IMR-90 (cell line): Measurements from ENCODE around the gene NSUN6. TPM values are rescaled to one million over a fixed set of nuclear protein-coding genes. Genes with fewer than 3 reads are reported as not detected.

ENCODE experiments used
- ATAC-seq: fragments of 200-7000 bp; cut with Tn5 transposase; 2 replicates; pipeline ENCODE4 v1.9.1; 2020; ENCODE audit warnings: low read depth, mild to moderate bottlenecking, moderate library complexity
- BruUV-seq: library from RNA; stranded (reverse); fragments of 400-500 nt; replicated peaks from 2 replicates; lab custom pipeline; 2021; lab: Mats Ljungman, UMichigan
- CTCF ChIA-PET: fragments of 300-600 bp; formaldehyde crosslinking; extraction: SDS; loops from one replicate; lab custom pipeline; 2021; ENCODE audit warnings: antibody characterized with exemption; lab: Yijun Ruan, JAX
- POLR2A ChIA-PET: fragments of 300-600 bp; sonication (Branson Sonifier 250); formaldehyde crosslinking; loops from one replicate; lab custom pipeline; 2022; ENCODE audit warnings: antibody characterized with exemption; ENCODE audit not compliant: unreplicated experiment; lab: Charles Lee
- DNase-seq: peaks from one replicate; pipeline ENCODE4 v3.0.0; 2013
- H2AFZ ChIP-seq: replicated peaks from 2 replicates; pipeline ENCODE3; 2013; ENCODE audit warnings: low read length, mild to moderate bottlenecking; ENCODE audit not compliant: poor library complexity
- H2AK5ac ChIP-seq: 2 replicates; pipeline ENCODE4 v1.6.1; 2013; ENCODE audit warnings: low read depth, low read length, inconsistent platforms
- H2AK9ac ChIP-seq: replicated peaks from 2 replicates; pipeline ENCODE3; 2013; ENCODE audit warnings: mild to moderate bottlenecking, low read depth, low read length, moderate library complexity; ENCODE audit not compliant: poor library complexity
- H2BK120ac ChIP-seq: 2 replicates; pipeline ENCODE4 v1.6.1; 2013; ENCODE audit warnings: low read depth, low read length, inconsistent platforms
- H2BK15ac ChIP-seq: 3 replicates; pipeline ENCODE4 v1.6.1; 2013; ENCODE audit warnings: low read depth, low read length, inconsistent platforms
- H2BK20ac ChIP-seq: 2 replicates; pipeline ENCODE4 v1.6.1; 2013; ENCODE audit warnings: low read depth, mild to moderate bottlenecking, inconsistent platforms, low read length, moderate library complexity
- H2BK5ac ChIP-seq: 2 replicates; pipeline ENCODE4 v1.6.1; 2013; ENCODE audit warnings: mild to moderate bottlenecking, low read depth, low read length, inconsistent platforms; ENCODE audit not compliant: poor library complexity, severe bottlenecking
- H3K14ac ChIP-seq: replicated peaks from 2 replicates; pipeline ENCODE4 v1.6.1; 2013; ENCODE audit warnings: low read depth, low read length, inconsistent platforms
- H3K18ac ChIP-seq: 2 replicates; pipeline ENCODE4 v1.6.1; 2013; ENCODE audit warnings: low read depth, low read length, control low read depth
- H3K23ac ChIP-seq: 2 replicates; pipeline ENCODE4 v1.6.1; 2013; ENCODE audit warnings: low read depth, low read length, inconsistent platforms
- H3K27ac ChIP-seq: 2 replicates; pipeline ENCODE4 v1.5.1; 2013; ENCODE audit warnings: mild to moderate bottlenecking, control low read depth, low read length; ENCODE audit not compliant: insufficient read depth
- H3K27me3 ChIP-seq: 2 replicates; pipeline ENCODE4 v1.6.1; 2013; ENCODE audit warnings: low read length; ENCODE audit not compliant: control insufficient read depth, insufficient read depth
- H3K36me3 ChIP-seq: 2 replicates; pipeline ENCODE4 v1.6.1; 2013; ENCODE audit warnings: low read length, mixed read lengths; ENCODE audit not compliant: control insufficient read depth, insufficient read depth
- H3K4ac ChIP-seq: 2 replicates; pipeline ENCODE4 v1.6.1; 2013; ENCODE audit warnings: low read depth, low read length, inconsistent platforms
- H3K4me1 ChIP-seq: 2 replicates; pipeline ENCODE4 v1.6.1; 2013; ENCODE audit warnings: low read length, mixed read lengths; ENCODE audit not compliant: control insufficient read depth, insufficient read depth
- H3K4me2 ChIP-seq: 2 replicates; pipeline ENCODE4 v1.6.1; 2013; ENCODE audit warnings: low read depth, mild to moderate bottlenecking, control low read depth, low read length, moderate library complexity
- H3K4me3 ChIP-seq: 2 replicates; pipeline ENCODE4 v1.5.1; 2013; ENCODE audit warnings: low read depth, mild to moderate bottlenecking, control low read depth, low read length, moderate library complexity; ENCODE audit not compliant: insufficient read depth
- H3K56ac ChIP-seq: 2 replicates; pipeline ENCODE4 v1.6.1; 2013; ENCODE audit warnings: low read length, inconsistent platforms; ENCODE audit not compliant: insufficient read depth; ENCODE audit errors: extremely low read depth
- H3K79me1 ChIP-seq, 2 experiments: 2 replicates each; pipeline ENCODE4 v1.6.1; 2013; ENCODE audit warnings: low read length in 2 of 2, inconsistent platforms in 1 of 2, low read depth in 1 of 2
- H3K9ac ChIP-seq: 2 replicates; pipeline ENCODE4 v1.6.1; 2013; ENCODE audit warnings: low read depth, low read length, control low read depth
- H3K9me1 ChIP-seq: 2 replicates; pipeline ENCODE4 v1.6.1; 2013; ENCODE audit warnings: low read length, inconsistent platforms; ENCODE audit not compliant: insufficient read depth
- H3K9me3 ChIP-seq: 2 replicates; pipeline ENCODE4 v1.6.1; 2013; ENCODE audit warnings: low read length; ENCODE audit not compliant: control insufficient read depth, insufficient read depth
- H4K20me1 ChIP-seq: 2 replicates; pipeline ENCODE4 v1.6.1; 2013; ENCODE audit warnings: low read length, inconsistent platforms; ENCODE audit not compliant: insufficient read depth
- H4K5ac ChIP-seq: 2 replicates; pipeline ENCODE4 v1.6.1; 2013; ENCODE audit warnings: mild to moderate bottlenecking, low read depth, low read length, control low read depth
- H4K8ac ChIP-seq, 2 experiments: 2 replicates each; pipeline ENCODE4 v1.6.1; 2013; ENCODE audit warnings: low read depth in 2 of 2, low read length in 2 of 2, control low read depth in 1 of 2, inconsistent platforms in 1 of 2
- H4K91ac ChIP-seq: 2 replicates; pipeline ENCODE4 v1.6.1; 2013; ENCODE audit warnings: low read depth, low read length, inconsistent platforms; ENCODE audit not compliant: insufficient read depth
- BHLHE40 ChIP-seq: fragments of 150-350 bp; IDR thresholded peaks from 2 replicates; pipeline ENCODE4 v1.6.1; 2016; ENCODE audit warnings: mild to moderate bottlenecking, low read depth, low read length
- CHD1 ChIP-seq: IDR thresholded peaks from 2 replicates; pipeline ENCODE4 v1.6.1; 2012; ENCODE audit warnings: low read depth, low read length, improper control_type of control experiment
- FOS ChIP-seq: fragments of 150-350 bp; IDR thresholded peaks from 2 replicates; pipeline ENCODE4 v1.6.1; 2016; ENCODE audit warnings: low read depth, low read length
- MAFK ChIP-seq: IDR thresholded peaks from 2 replicates; pipeline ENCODE4 v1.6.1; 2012; ENCODE audit warnings: low read depth, low read length, improper control_type of control experiment
- MAZ ChIP-seq: IDR thresholded peaks from 2 replicates; pipeline ENCODE4 v1.6.1; 2012; ENCODE audit warnings: low read depth, mild to moderate bottlenecking, low read length, improper control_type of control experiment, moderate library complexity, borderline replicate concordance
- MXI1 ChIP-seq: IDR thresholded peaks from 2 replicates; pipeline ENCODE4 v1.6.1; 2012; ENCODE audit warnings: low read depth, mild to moderate bottlenecking, low read length, moderate library complexity, borderline replicate concordance
- NFE2L2 ChIP-seq: fragments of 150-350 bp; IDR thresholded peaks from 2 replicates; pipeline ENCODE4 v1.6.1; 2016; ENCODE audit warnings: low read depth, mild to moderate bottlenecking, low read length
- POLR2A ChIP-seq: IDR thresholded peaks from 2 replicates; pipeline ENCODE4 v1.6.1; 2012; ENCODE audit warnings: mild to moderate bottlenecking, low read depth, low read length
- RAD21 ChIP-seq: IDR thresholded peaks from 2 replicates; pipeline ENCODE4 v1.6.1; 2012; ENCODE audit warnings: low read length, improper control_type of control experiment
- RCOR1 ChIP-seq: IDR thresholded peaks from 2 replicates; pipeline ENCODE4 v1.6.1; 2012; ENCODE audit warnings: mild to moderate bottlenecking, low read length, improper control_type of control experiment; ENCODE audit not compliant: insufficient replicate concordance
- SMC3 ChIP-seq: fragments of 150-350 bp; IDR thresholded peaks from 2 replicates; pipeline ENCODE4 v1.6.1; 2016; ENCODE audit warnings: low read depth, mild to moderate bottlenecking, antibody characterized with exemption, low read length, moderate library complexity
- dilution Hi-C: fragments of 300-500 bp; cut with HindIII; formaldehyde crosslinking; loops from one replicate; pipeline ENCODE4 v1.14.3; 2018; ENCODE audit warnings: low sequenced_read_pairs; ENCODE audit not compliant: unreplicated experiment
- in situ Hi-C: fragments of 300-500 bp; cut with MboI; formaldehyde crosslinking; loops from 3 replicates; pipeline ENCODE4 v1.14.3; 2019; ENCODE audit warnings: low sequenced_read_pairs, inconsistent platforms, mixed read lengths
- intact Hi-C: fragments of 100-400 bp; cut with micrococcal nuclease; formaldehyde crosslinking; loops from 2 replicates; pipeline ENCODE4 v1.10.0; 2022
- polyA plus RNA-seq, 3 experiments: library from polyadenylated mRNA; depleted of rRNA; stranded (reverse); fragments of >200 nt; gene quantifications; 2 replicates each; pipeline ENCODE4 v1.2.3, GENCODE V29; 2012; ENCODE audit warnings: low replicate concordance in 1 of 3
- total RNA-seq: library from RNA; depleted of rRNA; stranded (reverse); fragments of >200 nt; gene quantifications from 2 replicates; pipeline ENCODE4 v1.2.3, GENCODE V29; 2012
- TF ChIP-seq, protein P1 (sequence below): fragments of 150-350 bp; IDR thresholded peaks from 2 replicates; pipeline ENCODE4 v1.6.1; 2016; ENCODE audit warnings: low read depth, mild to moderate bottlenecking, low read length, moderate library complexity, borderline replicate concordance
- TF ChIP-seq, protein P2 (sequence below): conservative IDR thresholded peaks from 2 replicates; pipeline ENCODE4 v1.5.1; 2012; ENCODE audit warnings: mild to moderate bottlenecking, low read depth, low read length, improper control_type of control experiment

NSUN6 gene
- total and polyA plus RNA-seq, 2 of the 4 experiments (the other 2 are of a cell fraction): 4.6 to 11.5 TPM

DNA sequence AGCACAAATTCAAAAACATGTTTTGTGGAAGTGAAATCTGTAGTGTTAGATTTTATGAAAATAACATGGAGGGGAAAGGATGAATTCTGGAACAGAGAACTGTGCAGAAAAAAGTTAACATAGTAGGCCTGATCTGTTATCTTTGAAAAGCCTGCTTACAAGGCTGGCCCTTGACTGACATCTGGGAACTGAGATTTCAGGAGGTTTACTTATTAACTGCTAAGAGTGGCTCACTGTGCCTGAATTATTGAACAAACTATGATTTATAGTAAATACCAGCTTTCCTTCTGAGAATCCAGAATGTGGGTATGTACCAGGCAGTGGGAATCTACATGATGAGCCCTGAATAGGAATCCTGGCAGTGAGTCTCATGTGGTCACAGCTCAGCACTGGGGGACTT, 30.5 kb downstream of the NSUN6 start:
- POLR2A ChIA-PET: no interaction called here

More for the DNA sequence above, 30.5 kb downstream of the NSUN6 start:
- Histone ChIP-seq H3K4me2 (no peak overlapping the region), H2BK120ac (no peak overlapping the region), H2BK20ac (no peak overlapping the region), H3K23ac (no peak overlapping the region), H3K9me1 (peaks cover 4% of the 10 kb centered on the region; the same call in 1 of the 2 replicates), H4K8ac (no peak overlapping the region), H3K4ac (no peak overlapping the region), H2AK9ac (no peak overlapping the region), H3K27me3 (no peaks in the 10 kb centered on the region), H4K20me1 (no peaks in the 10 kb centered on the region), H3K79me1 (0 out of 4 replicates have a peak, but pooled peaks cover 0 to 3% of the 10 kb centered on the region in 2 experiments), H3K36me3 (peaks cover 3% of the 10 kb centered on the region; the same call in 1 of the 2 replicates), H3K18ac (no peak overlapping the region), H3K14ac (no peak overlapping the region), H3K4me3 (no peak overlapping the region), H2AFZ (no peak overlapping the region), H3K4me1 (peaks cover 1% of the 10 kb centered on the region; the same call in 1 of the 2 replicates), H3K9ac (no peak overlapping the region), H4K91ac (no peak overlapping the region), H3K27ac (no peak overlapping the region), H2AK5ac (no peak overlapping the region), H4K5ac (no peak overlapping the region), H2BK5ac (no peak overlapping the region), H2BK15ac (no peak overlapping the region), H3K9me3 (no peaks in the 10 kb centered on the region), H3K56ac (no peak overlapping the region)
- CTCF ChIA-PET: no interaction called here
- BruUV-seq: no TSS peak
- intact Hi-C loops: no loop called here
- in situ Hi-C loops: no loop called here
- TF ChIP-seq FOS (no peak), RAD21 (no peak), SMC3 (no peak), BHLHE40 (no peak), MAZ (no peak), POLR2A (no peak), CHD1 (no peak), NFE2L2 (no peak), MAFK (no peak), MXI1 (no peak), RCOR1 (no peak)
- TF ChIP-seq, protein P1, sequence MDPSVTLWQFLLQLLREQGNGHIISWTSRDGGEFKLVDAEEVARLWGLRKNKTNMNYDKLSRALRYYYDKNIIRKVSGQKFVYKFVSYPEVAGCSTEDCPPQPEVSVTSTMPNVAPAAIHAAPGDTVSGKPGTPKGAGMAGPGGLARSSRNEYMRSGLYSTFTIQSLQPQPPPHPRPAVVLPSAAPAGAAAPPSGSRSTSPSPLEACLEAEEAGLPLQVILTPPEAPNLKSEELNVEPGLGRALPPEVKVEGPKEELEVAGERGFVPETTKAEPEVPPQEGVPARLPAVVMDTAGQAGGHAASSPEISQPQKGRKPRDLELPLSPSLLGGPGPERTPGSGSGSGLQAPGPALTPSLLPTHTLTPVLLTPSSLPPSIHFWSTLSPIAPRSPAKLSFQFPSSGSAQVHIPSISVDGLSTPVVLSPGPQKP: no peak
- TF ChIP-seq, protein P2, sequence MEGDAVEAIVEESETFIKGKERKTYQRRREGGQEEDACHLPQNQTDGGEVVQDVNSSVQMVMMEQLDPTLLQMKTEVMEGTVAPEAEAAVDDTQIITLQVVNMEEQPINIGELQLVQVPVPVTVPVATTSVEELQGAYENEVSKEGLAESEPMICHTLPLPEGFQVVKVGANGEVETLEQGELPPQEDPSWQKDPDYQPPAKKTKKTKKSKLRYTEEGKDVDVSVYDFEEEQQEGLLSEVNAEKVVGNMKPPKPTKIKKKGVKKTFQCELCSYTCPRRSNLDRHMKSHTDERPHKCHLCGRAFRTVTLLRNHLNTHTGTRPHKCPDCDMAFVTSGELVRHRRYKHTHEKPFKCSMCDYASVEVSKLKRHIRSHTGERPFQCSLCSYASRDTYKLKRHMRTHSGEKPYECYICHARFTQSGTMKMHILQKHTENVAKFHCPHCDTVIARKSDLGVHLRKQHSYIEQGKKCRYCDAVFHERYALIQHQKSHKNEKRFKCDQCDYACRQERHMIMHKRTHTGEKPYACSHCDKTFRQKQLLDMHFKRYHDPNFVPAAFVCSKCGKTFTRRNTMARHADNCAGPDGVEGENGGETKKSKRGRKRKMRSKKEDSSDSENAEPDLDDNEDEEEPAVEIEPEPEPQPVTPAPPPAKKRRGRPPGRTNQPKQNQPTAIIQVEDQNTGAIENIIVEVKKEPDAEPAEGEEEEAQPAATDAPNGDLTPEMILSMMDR: no peak
- DNase-seq (no peak), ATAC-seq (no peak)
- dilution Hi-C loops: no loop called here
